Measurements from ENCODE around the gene OR10K1.

OR10K1 gene

DNA sequence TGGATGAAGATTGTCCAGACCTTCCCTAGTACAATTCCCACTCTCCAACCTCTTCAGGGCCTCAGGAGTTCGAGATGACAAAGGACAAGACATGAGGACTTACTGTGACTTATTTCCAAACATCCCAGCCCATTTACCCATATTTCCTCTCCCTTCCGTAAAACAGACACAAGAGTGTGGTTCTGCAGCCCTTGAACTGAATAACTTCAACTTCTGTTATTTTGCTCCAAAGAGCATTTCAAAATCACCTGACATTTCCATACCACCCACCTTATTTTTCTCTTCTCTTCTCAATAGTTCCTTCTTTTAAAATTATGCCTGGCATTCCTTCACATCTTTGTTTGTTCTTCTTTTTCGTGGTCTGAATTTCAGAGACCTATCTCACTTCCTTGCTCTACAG lies 26.9 kb upstream of the OR10K1 start:
- TF ChIP-seq ZFX (IDR thresholded peaks at IDR 0.05; ENCODE audit: borderline replicate concordance), result no peak
- TF ChIP-seq, protein P1, sequence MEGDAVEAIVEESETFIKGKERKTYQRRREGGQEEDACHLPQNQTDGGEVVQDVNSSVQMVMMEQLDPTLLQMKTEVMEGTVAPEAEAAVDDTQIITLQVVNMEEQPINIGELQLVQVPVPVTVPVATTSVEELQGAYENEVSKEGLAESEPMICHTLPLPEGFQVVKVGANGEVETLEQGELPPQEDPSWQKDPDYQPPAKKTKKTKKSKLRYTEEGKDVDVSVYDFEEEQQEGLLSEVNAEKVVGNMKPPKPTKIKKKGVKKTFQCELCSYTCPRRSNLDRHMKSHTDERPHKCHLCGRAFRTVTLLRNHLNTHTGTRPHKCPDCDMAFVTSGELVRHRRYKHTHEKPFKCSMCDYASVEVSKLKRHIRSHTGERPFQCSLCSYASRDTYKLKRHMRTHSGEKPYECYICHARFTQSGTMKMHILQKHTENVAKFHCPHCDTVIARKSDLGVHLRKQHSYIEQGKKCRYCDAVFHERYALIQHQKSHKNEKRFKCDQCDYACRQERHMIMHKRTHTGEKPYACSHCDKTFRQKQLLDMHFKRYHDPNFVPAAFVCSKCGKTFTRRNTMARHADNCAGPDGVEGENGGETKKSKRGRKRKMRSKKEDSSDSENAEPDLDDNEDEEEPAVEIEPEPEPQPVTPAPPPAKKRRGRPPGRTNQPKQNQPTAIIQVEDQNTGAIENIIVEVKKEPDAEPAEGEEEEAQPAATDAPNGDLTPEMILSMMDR (IDR thresholded peaks at IDR 0.05), result no peak

DNA sequence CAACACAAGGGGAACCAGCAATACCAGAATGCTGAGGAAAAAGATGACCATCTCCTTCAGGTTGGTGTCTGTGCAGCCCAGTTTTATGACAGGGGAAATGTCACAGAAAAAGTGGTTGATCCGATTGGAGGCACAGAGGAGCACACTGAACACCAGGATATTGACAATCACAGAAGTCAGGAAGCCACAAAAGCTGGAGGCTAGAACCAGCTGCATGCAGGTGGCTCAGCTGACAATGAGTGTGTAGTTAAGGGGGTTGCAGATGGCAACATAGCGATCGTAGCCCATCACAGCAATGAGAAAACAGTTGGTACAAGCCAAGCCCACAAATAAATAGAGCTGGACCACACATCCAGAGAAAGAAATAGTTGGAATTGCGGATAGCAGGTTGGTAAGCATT lies 16.3 kb upstream of the OR10K1 start:
- no peak for TF ChIP-seq ZFX (IDR thresholded peaks at IDR 0.05; ENCODE audit: borderline replicate concordance)
- TF ChIP-seq, protein P1 (IDR thresholded peaks at IDR 0.05), result no peak
- no peak overlapping the region for H3K27ac ChIP-seq

More for the DNA sequence above, 26.9 kb upstream of the OR10K1 start:
- H3K27ac ChIP-seq, result no peak overlapping the region

DNA sequence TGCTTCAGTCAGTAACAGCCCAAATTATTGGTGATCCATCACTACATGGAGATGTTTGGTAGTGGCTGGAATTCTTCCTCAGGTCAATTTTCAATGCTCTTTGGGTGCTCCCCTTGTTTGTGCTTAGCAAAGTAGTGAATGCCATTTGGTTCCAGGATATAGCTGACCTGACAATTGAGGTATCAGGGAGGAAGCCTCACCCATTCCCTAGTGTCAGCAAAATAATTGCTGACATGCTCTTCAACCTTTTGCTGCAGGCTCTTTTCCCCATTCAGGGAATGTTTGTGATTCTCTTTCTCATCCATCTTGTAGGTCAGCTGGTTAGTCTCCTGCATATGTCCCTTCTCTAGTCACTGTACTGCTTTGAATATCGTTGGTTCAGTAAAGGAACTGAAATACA lies 7.1 kb upstream of the OR10K1 start:
- TF ChIP-seq, protein P1 (IDR thresholded peaks at IDR 0.05), result no peak
- no peak for TF ChIP-seq ZFX (IDR thresholded peaks at IDR 0.05; ENCODE audit: borderline replicate concordance)

DNA sequence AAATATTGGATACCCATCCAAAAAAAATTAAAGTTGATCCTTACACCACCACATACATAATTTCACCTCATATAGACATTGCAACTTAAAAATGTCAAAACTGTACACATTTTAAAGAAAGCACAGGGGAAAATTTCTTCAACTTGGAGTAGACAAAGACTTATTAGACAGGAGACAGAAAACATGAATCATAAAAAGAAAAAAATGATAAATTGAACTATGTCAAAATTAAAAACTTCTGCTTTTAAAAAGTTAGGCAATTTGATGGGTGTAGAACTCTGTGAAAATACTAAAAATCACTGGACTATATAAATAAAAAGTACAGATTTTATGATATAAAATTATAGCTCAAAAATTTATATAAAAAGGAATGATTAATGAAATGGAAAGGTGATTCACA lies 4.4 kb upstream of the OR10K1 start:
- TF ChIP-seq, protein P1 (IDR thresholded peaks at IDR 0.05), result no peak
- TF ChIP-seq ZFX (IDR thresholded peaks at IDR 0.05; ENCODE audit: borderline replicate concordance), result no peak

More for the DNA sequence above, 7.1 kb upstream of the OR10K1 start:
- H3K27ac ChIP-seq, result no peak overlapping the region

DNA sequence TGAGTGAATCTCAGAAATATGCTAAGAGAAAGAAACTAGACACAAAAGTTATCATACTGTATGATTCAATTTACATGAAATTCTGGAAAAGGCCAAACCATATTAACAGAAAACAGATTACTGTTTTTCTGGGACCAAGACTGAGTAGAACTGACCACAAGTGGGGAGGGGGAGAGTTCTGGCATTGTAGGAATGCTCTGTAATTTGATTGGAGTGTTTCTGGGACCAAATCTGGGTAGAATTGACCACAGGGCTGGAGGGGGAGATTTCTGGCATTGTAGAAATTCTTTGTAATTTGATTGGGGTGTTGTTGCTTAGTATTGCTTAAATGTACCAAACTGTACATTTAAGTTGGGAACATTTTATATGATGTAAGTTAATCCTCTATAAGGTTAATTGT lies 3.4 kb upstream of the OR10K1 start:
- TF ChIP-seq ZFX (IDR thresholded peaks at IDR 0.05; ENCODE audit: borderline replicate concordance), result no peak
- TF ChIP-seq, protein P1 (IDR thresholded peaks at IDR 0.05), result no peak
- no peak overlapping the region for H3K27ac ChIP-seq

More for the DNA sequence above, 4.4 kb upstream of the OR10K1 start:
- no peak overlapping the region for H3K27ac ChIP-seq

DNA sequence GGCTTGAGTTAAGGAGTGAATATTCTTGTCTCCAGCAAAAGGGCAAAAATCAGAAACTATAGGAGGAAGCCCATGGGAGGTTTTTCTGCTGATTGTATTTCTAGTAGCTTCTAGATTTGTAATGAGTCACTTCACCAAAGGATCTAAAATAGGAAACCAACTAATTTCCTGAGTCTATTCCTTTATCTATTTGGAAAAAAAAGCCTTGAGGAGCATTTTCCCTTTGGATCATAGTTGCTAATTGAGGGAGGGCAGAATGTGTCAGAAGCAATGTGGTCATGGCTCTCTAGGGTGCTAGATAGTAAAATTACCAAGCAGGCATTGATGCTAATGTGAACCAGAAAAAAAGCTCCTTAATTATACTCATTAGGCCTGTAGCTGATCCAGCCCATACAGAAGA lies 10.3 kb downstream of the OR10K1 start, which contains the start of gene OR10R2:
OR10R2 (plus strand) TSS at position 301 of the 400 bp plus-strand sequence. CDS start 106 bp downstream, outside the sequence.
- TF ChIP-seq, protein P1 (IDR thresholded peaks at IDR 0.05), result no peak
- no peak for TF ChIP-seq ZFX (IDR thresholded peaks at IDR 0.05; ENCODE audit: borderline replicate concordance)
- no peak within 1 kb of the TSS for H3K27ac ChIP-seq

DNA sequence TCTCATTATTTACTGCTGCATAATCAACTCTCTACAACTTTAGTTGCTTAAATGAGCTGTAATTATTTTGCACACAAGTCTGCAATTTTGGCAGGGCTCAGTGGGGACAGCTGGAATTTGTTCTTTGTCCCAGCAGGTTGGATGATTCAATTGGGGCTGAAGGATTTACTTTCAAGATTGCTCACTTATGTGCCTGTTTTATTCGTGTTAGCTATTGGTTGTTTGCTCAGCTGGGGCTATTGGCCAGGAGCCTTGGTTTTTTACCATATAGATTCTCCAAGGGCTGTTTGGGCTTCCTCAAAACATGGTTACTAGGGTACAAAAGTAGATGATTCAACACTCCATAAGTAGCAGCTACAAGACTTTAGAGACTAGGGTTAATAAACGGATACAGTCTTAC lies 23.8 kb downstream of the OR10K1 start:
- TF ChIP-seq, protein P1 (IDR thresholded peaks at IDR 0.05), result no peak
- H3K27ac ChIP-seq, result no peak overlapping the region

Data from 22Rv1 (cell line).